ENCODE results near the gene CD59.

DNA sequence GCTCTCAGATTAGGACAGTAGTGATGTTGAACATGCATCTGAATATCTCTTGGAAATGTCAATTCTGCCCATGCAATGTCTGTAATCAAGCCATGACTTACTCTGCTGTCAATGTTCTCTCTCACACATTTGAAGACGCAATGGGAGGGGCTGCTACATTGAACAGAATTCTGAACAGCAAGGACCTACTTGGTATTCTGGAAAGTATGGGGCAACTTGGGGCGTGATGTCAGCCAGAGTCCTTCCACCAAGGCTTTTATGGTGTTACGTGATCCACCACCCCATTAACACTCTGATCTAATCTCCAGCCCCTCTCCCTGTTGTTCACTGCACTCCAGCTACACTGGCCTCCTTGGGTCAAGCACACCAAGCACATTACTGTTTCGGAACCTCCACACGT, 7.1 kb upstream of the CD59 start:
- TF ChIP-seq, protein P1, sequence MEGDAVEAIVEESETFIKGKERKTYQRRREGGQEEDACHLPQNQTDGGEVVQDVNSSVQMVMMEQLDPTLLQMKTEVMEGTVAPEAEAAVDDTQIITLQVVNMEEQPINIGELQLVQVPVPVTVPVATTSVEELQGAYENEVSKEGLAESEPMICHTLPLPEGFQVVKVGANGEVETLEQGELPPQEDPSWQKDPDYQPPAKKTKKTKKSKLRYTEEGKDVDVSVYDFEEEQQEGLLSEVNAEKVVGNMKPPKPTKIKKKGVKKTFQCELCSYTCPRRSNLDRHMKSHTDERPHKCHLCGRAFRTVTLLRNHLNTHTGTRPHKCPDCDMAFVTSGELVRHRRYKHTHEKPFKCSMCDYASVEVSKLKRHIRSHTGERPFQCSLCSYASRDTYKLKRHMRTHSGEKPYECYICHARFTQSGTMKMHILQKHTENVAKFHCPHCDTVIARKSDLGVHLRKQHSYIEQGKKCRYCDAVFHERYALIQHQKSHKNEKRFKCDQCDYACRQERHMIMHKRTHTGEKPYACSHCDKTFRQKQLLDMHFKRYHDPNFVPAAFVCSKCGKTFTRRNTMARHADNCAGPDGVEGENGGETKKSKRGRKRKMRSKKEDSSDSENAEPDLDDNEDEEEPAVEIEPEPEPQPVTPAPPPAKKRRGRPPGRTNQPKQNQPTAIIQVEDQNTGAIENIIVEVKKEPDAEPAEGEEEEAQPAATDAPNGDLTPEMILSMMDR (conservative IDR thresholded peaks at IDR 0.05): no peak
- no peak for TF ChIP-seq ZFX (IDR thresholded peaks at IDR 0.05)
